ENCODE measurements around the gene STPG2. TPM values are rescaled to one million over a fixed set of nuclear protein-coding genes. Genes with fewer than 3 reads are reported as not detected.

The STPG2 gene
- total and polyA plus RNA-seq, 2 experiments from 2014 or later: 0.32 TPM; not detected in 1

GRCh38 chr4:97624204-97624603 lies 519.1 kb downstream of the STPG2 start:
- Histone ChIP-seq H3F3A (ENCODE audit: insufficient read depth) (no peaks in the 10 kb centered on the region), H3K27ac (no peak overlapping the region), H3K9ac (no peak overlapping the region), H3K79me2 (ENCODE audit: insufficient read depth) (no peaks in the 10 kb centered on the region), H3K4me2 (ENCODE audit: unreplicated experiment) (no peak overlapping the region), H3K36me3 (ENCODE audit: low read depth) (no peaks in the 10 kb centered on the region), H4K20me1 (ENCODE audit: insufficient read depth) (no peaks in the 10 kb centered on the region), H3K27me3 (replicated peaks; ENCODE audit: insufficient read depth) (no peaks in the 10 kb centered on the region), H3K4me3 (no peak overlapping the region), H2AFZ (no peak overlapping the region), H3K9me2 (ENCODE audit: insufficient read depth) (no peaks in the 10 kb centered on the region), H3K9me3 (ENCODE audit: low read depth) (no peaks in the 10 kb centered on the region), H3K4me1 (ENCODE audit: insufficient read depth) (no peaks in the 10 kb centered on the region)
- no peak for TF ChIP-seq EZH2 (IDR thresholded peaks at IDR 0.05; ENCODE audit: insufficient read depth, poor library complexity, severe bottlenecking)
- no peak for TF ChIP-seq EZH2phosphoT487 (IDR thresholded peaks at IDR 0.05; ENCODE audit: insufficient read depth, low read depth)
- no peak for DNase-seq
- WGBS, 2 experiments (ENCODE audit: low coverage in 1 of 2, low lambda C conversion rate in 2 of 2, missing lambda C conversion rate in 2 of 2): 23% methylated on average over 4 of the region's 4 CpGs
- in situ Hi-C loops (cut with MboI): no loop called here

- H4K20me1 ChIP-seq (ENCODE audit: insufficient read depth): no peaks in the 10 kb centered on the region
- H3F3A ChIP-seq (ENCODE audit: insufficient read depth): no peaks in the 10 kb centered on the region
- H3K27me3 ChIP-seq (replicated peaks; ENCODE audit: insufficient read depth): no peaks in the 10 kb centered on the region
- no peak overlapping the region for H3K9ac ChIP-seq
- H3K79me2 ChIP-seq (ENCODE audit: insufficient read depth): no peaks in the 10 kb centered on the region
- H3K27ac ChIP-seq: no peak overlapping the region
- WGBS, 2 experiments (ENCODE audit: low coverage in 1 of 2, low lambda C conversion rate in 2 of 2, missing lambda C conversion rate in 2 of 2): 0 to 4% methylated on average over 2 of the region's 2 CpGs
- TF ChIP-seq EZH2 (IDR thresholded peaks at IDR 0.05; ENCODE audit: insufficient read depth, poor library complexity, severe bottlenecking): no peak
- TF ChIP-seq EZH2phosphoT487 (IDR thresholded peaks at IDR 0.05; ENCODE audit: insufficient read depth, low read depth): no peak
- H3K9me2 ChIP-seq (ENCODE audit: insufficient read depth): no peaks in the 10 kb centered on the region; the same call in 1 of the 2 replicates
- no peaks in the 10 kb centered on the region for H3K9me3 ChIP-seq (ENCODE audit: low read depth)
- no peak for DNase-seq
- H3K4me2 ChIP-seq (ENCODE audit: unreplicated experiment): no peak overlapping the region
- no peaks in the 10 kb centered on the region for H3K36me3 ChIP-seq (ENCODE audit: low read depth)
- in situ Hi-C loops (cut with MboI): no loop called here
- H3K4me1 ChIP-seq (ENCODE audit: insufficient read depth): no peaks in the 10 kb centered on the region
- H3K4me3 ChIP-seq: no peak overlapping the region
- no peak overlapping the region for H2AFZ ChIP-seq
Measured at GRCh38 chr4:97605932-97606331, 537.3 kb downstream of the STPG2 start.

GRCh38 chr4:97593248-97593647 lies 550.0 kb downstream of the STPG2 start:
- in situ Hi-C loops (cut with MboI): no loop called here
- H2AFZ ChIP-seq: no peak overlapping the region
- no peaks in the 10 kb centered on the region for H3K4me1 ChIP-seq (ENCODE audit: insufficient read depth)
- no peak for DNase-seq
- TF ChIP-seq EZH2phosphoT487 (IDR thresholded peaks at IDR 0.05; ENCODE audit: insufficient read depth, low read depth): no peak
- TF ChIP-seq EZH2 (IDR thresholded peaks at IDR 0.05; ENCODE audit: insufficient read depth, poor library complexity, severe bottlenecking): no peak
- H3K9me2 ChIP-seq (ENCODE audit: insufficient read depth): no peaks in the 10 kb centered on the region
- no peaks in the 10 kb centered on the region for H4K20me1 ChIP-seq (ENCODE audit: insufficient read depth)
- 60 to 67% methylated on average over 9 of the region's 9 CpGs for WGBS, 2 experiments (ENCODE audit: low coverage in 1 of 2, low lambda C conversion rate in 2 of 2, missing lambda C conversion rate in 2 of 2)
- no peak overlapping the region for H3K9ac ChIP-seq
- H3K36me3 ChIP-seq (ENCODE audit: low read depth): no peaks in the 10 kb centered on the region
- no peaks in the 10 kb centered on the region for H3K9me3 ChIP-seq (ENCODE audit: low read depth)
- H3K4me2 ChIP-seq (ENCODE audit: unreplicated experiment): no peak overlapping the region
- no peak overlapping the region for H3K4me3 ChIP-seq
- H3F3A ChIP-seq (ENCODE audit: insufficient read depth): no peaks in the 10 kb centered on the region
- no peak overlapping the region for H3K27ac ChIP-seq
- no peaks in the 10 kb centered on the region for H3K79me2 ChIP-seq (ENCODE audit: insufficient read depth)
- no peaks in the 10 kb centered on the region for H3K27me3 ChIP-seq (replicated peaks; ENCODE audit: insufficient read depth)

DNA sequence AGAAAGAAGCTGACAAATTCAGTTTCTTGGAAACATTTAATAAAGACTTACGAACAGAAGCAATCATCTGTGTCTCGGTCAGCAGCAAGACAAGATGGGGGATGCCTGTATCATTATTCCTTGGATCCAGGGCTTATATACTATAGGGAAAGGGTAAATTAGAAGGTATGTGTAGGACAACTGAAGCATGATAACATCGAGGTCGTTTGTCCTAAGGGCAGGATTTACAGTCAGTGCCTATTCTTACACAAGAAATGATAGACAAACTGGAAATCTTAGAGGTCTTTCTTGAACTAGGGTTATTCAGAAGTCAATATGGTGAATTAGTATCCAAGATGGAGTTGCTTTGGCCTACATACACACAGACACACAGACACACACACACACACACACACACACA lies 553.0 kb downstream of the STPG2 start:
- no peaks in the 10 kb centered on the region for H3K36me3 ChIP-seq (ENCODE audit: low read depth)
- no peaks in the 10 kb centered on the region for H3K27me3 ChIP-seq (replicated peaks; ENCODE audit: insufficient read depth)
- no peak overlapping the region for H3K4me3 ChIP-seq
- no peaks in the 10 kb centered on the region for H3K4me1 ChIP-seq (ENCODE audit: insufficient read depth)
- H3K9me3 ChIP-seq (ENCODE audit: low read depth): no peaks in the 10 kb centered on the region
- H2AFZ ChIP-seq: no peak overlapping the region
- no peak overlapping the region for H3K27ac ChIP-seq
- H4K20me1 ChIP-seq (ENCODE audit: insufficient read depth): no peaks in the 10 kb centered on the region
- H3K79me2 ChIP-seq (ENCODE audit: insufficient read depth): no peaks in the 10 kb centered on the region
- H3K9me2 ChIP-seq (ENCODE audit: insufficient read depth): no peaks in the 10 kb centered on the region
- no peak overlapping the region for H3K4me2 ChIP-seq (ENCODE audit: unreplicated experiment)
- no peak for DNase-seq
- in situ Hi-C loops (cut with MboI): no loop called here
- TF ChIP-seq EZH2 (IDR thresholded peaks at IDR 0.05; ENCODE audit: insufficient read depth, poor library complexity, severe bottlenecking) (no peak), EZH2phosphoT487 (IDR thresholded peaks at IDR 0.05; ENCODE audit: insufficient read depth, low read depth) (no peak)
- WGBS, 2 experiments (ENCODE audit: low coverage in 1 of 2, low lambda C conversion rate in 2 of 2, missing lambda C conversion rate in 2 of 2): 8 to 19% methylated on average over 4 of the region's 4 CpGs
- no peak overlapping the region for H3K9ac ChIP-seq
- no peaks in the 10 kb centered on the region for H3F3A ChIP-seq (ENCODE audit: insufficient read depth)
